ENCODE data around the gene AP3M1.

GRCh38 chr10:74189999-74190421, 39.4 kb upstream of the AP3M1 start:
- TF ChIP-seq, protein P1, sequence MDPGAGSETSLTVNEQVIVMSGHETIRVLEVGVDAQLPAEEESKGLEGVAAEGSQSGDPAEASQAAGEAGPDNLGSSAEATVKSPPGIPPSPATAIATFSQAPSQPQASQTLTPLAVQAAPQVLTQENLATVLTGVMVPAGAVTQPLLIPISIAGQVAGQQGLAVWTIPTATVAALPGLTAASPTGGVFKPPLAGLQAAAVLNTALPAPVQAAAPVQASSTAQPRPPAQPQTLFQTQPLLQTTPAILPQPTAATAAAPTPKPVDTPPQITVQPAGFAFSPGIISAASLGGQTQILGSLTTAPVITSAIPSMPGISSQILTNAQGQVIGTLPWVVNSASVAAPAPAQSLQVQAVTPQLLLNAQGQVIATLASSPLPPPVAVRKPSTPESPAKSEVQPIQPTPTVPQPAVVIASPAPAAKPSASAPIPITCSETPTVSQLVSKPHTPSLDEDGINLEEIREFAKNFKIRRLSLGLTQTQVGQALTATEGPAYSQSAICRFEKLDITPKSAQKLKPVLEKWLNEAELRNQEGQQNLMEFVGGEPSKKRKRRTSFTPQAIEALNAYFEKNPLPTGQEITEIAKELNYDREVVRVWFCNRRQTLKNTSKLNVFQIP (CRISPR knock-in tag; IDR thresholded peaks at IDR 0.05; ENCODE audit: borderline replicate concordance, low read depth) = no peak
- no peak for TF ChIP-seq OSR1 (CRISPR knock-in tag; IDR thresholded peaks at IDR 0.05)
- TF ChIP-seq ESRRG (CRISPR knock-in tag; IDR thresholded peaks at IDR 0.05) = no peak
- TF ChIP-seq, protein P2, sequence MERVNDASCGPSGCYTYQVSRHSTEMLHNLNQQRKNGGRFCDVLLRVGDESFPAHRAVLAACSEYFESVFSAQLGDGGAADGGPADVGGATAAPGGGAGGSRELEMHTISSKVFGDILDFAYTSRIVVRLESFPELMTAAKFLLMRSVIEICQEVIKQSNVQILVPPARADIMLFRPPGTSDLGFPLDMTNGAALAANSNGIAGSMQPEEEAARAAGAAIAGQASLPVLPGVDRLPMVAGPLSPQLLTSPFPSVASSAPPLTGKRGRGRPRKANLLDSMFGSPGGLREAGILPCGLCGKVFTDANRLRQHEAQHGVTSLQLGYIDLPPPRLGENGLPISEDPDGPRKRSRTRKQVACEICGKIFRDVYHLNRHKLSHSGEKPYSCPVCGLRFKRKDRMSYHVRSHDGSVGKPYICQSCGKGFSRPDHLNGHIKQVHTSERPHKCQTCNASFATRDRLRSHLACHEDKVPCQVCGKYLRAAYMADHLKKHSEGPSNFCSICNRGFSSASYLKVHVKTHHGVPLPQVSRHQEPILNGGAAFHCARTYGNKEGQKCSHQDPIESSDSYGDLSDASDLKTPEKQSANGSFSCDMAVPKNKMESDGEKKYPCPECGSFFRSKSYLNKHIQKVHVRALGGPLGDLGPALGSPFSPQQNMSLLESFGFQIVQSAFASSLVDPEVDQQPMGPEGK (CRISPR knock-in tag; IDR thresholded peaks at IDR 0.05; ENCODE audit: borderline replicate concordance) = no peak
- TF ChIP-seq, protein P3, sequence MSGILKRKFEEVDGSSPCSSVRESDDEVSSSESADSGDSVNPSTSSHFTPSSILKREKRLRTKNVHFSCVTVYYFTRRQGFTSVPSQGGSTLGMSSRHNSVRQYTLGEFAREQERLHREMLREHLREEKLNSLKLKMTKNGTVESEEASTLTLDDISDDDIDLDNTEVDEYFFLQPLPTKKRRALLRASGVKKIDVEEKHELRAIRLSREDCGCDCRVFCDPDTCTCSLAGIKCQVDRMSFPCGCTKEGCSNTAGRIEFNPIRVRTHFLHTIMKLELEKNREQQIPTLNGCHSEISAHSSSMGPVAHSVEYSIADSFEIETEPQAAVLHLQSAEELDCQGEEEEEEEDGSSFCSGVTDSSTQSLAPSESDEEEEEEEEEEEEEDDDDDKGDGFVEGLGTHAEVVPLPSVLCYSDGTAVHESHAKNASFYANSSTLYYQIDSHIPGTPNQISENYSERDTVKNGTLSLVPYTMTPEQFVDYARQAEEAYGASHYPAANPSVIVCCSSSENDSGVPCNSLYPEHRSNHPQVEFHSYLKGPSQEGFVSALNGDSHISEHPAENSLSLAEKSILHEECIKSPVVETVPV (CRISPR knock-in tag; IDR thresholded peaks at IDR 0.05) = no peak
- TF ChIP-seq BACH2 (CRISPR knock-in tag; IDR thresholded peaks at IDR 0.05; ENCODE audit: borderline replicate concordance) = no peak
- TF ChIP-seq, protein P4, sequence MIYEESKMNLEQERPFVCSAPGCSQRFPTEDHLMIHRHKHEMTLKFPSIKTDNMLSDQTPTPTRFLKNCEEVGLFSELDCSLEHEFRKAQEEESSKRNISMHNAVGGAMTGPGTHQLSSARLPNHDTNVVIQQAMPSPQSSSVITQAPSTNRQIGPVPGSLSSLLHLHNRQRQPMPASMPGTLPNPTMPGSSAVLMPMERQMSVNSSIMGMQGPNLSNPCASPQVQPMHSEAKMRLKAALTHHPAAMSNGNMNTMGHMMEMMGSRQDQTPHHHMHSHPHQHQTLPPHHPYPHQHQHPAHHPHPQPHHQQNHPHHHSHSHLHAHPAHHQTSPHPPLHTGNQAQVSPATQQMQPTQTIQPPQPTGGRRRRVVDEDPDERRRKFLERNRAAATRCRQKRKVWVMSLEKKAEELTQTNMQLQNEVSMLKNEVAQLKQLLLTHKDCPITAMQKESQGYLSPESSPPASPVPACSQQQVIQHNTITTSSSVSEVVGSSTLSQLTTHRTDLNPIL (CRISPR knock-in tag; IDR thresholded peaks at IDR 0.05; ENCODE audit: low read depth) = no peak
- no peak for TF ChIP-seq CSDC2 (CRISPR knock-in tag; IDR thresholded peaks at IDR 0.05)
